IgD-negative memory B cell (primary cell): Measurements from ENCODE around the gene HNRNPC. TPM values are rescaled to one million over a fixed set of nuclear protein-coding genes. Genes with fewer than 3 reads are reported as not detected.
"Not testable (repeated sequence)": the region's sequence is repeated elsewhere in the genome, so short reads cannot be mapped to it uniquely, and the experiment has no call there.

Source experiments
- H3K27ac Mint-ChIP-seq, 3 donors: one replicate each; pipeline ENCODE4 v1.8.0; 2020 to 2022; ENCODE audit warnings: mild to moderate bottlenecking in 3 of 3, mixed read lengths in 3 of 3, moderate library complexity in 1 of 3
- H3K27me3 Mint-ChIP-seq: one replicate; pipeline ENCODE4 v1.8.0; 2021; ENCODE audit warnings: mixed read lengths
- H3K36me3 Mint-ChIP-seq: one replicate; pipeline ENCODE4 v1.8.0; 2020; ENCODE audit warnings: mild to moderate bottlenecking, mixed read lengths
- H3K4me1 Mint-ChIP-seq, 3 donors: one replicate each; pipeline ENCODE4 v1.8.0; 2020 to 2022; ENCODE audit warnings: mixed read lengths in 3 of 3, mild to moderate bottlenecking in 1 of 3
- H3K4me3 Mint-ChIP-seq, 4 donors: one replicate each; pipeline ENCODE4 v1.8.0; 2020 to 2022; ENCODE audit warnings: mild to moderate bottlenecking in 4 of 4, mixed read lengths in 4 of 4, moderate library complexity in 3 of 4
- H3K9me3 Mint-ChIP-seq, 3 donors: one replicate each; pipeline ENCODE4 v1.8.0; 2020 to 2021; ENCODE audit warnings: mixed read lengths in 3 of 3, mild to moderate bottlenecking in 1 of 3
- polyA plus RNA-seq: library from polyadenylated mRNA; unstranded; fragments of 300-500 nt; fragmentation: Illumina TruSeq; gene quantifications from one replicate; pipeline ENCODE4 v1.2.3, GENCODE V29; 2021

The HNRNPC gene
- polyA plus RNA-seq: 741 TPM

GRCh38 chr14:21269252-21270046 lies at the start of gene HNRNPC:
Gene HNRNPC, minus strand, starts transcription at chr14:21269442. Its CDS starts 35,249 bp downstream, at chr14:21234193.
- Mint-ChIP-seq H3K9me3 (no peaks in the 10 kb centered on the region), H3K36me3 (peaks cover 2% of the 10 kb centered on the region), H3K4me3 (peak within 1 kb of the TSS; percentile 92 to 100 (median 100)), H3K27me3 (no peaks in the 10 kb centered on the region), H3K27ac (peak within 1 kb of the TSS; percentile 92 to 100 (median 99)), H3K4me1 (peaks cover 31 to 33% (median 31%) of the 10 kb centered on the region in 3 donors)

GRCh38 chr14:21317398-21317797 lies 48.2 kb upstream of the HNRNPC start:
- H3K27me3 Mint-ChIP-seq: no peaks in the 10 kb centered on the region
- H3K4me1 Mint-ChIP-seq: peaks cover 9 to 17% (median 12%) of the 10 kb centered on the region in 3 donors
- H3K27ac Mint-ChIP-seq: peak overlapping the region; percentile 16 to 69 (median 33)
- H3K4me3 Mint-ChIP-seq: peak overlapping the region in 2 of 4 donors; percentile 41
- no peaks in the 10 kb centered on the region for H3K9me3 Mint-ChIP-seq
- H3K36me3 Mint-ChIP-seq: no peaks in the 10 kb centered on the region

DNA sequence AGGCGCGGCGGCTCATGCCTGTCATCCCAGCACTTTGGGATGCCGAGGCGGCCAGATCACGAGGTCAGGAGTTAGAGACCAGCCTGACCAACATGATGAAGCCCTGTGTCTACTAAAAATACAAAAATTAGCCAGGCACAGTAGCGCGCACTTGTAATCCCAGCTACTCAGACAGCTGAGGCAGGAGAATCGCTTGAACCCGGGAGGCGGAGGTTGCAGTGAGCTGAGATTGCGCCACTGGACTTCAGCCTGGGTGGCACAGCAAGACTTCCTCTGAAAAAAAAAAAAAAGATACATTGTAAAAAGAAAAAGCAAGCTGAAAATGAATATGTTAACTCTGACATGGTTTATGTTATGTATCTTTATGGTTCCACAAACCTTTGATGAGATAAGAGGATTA lies 44.3 kb upstream of the HNRNPC start:
- H3K4me1 Mint-ChIP-seq: peaks cover 11 to 18% (median 14%) of the 10 kb centered on the region in 3 donors
- no peak overlapping the region for H3K4me3 Mint-ChIP-seq
- H3K27ac Mint-ChIP-seq: no peak overlapping the region
- H3K27me3 Mint-ChIP-seq: peaks cover 1% of the 10 kb centered on the region
- peaks cover 2% of the 10 kb centered on the region for H3K36me3 Mint-ChIP-seq
- H3K9me3 Mint-ChIP-seq: no peaks in the 10 kb centered on the region

DNA sequence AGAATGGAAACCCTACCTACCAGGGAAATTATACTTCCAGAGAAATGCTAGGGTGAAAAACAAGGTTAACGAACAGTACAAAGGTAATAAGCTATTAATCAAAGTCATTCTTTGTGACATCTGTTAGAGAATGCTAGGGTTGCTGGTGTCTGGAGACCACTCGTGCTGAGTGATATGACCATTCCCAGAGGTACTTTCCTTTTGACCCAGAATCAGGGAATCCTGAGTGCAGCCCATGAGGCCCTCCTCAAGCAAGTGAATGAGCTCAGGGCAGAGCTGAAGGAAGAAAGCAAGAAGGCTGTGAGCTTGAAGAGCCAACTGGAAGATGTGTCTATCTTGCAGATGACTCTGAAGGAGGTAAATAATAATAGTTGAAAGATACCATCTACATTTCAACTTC lies 42.4 kb upstream of the HNRNPC start:
- Mint-ChIP-seq H3K4me1 (peaks cover 19 to 22% (median 22%) of the 10 kb centered on the region in 3 donors), H3K4me3 (no peak overlapping the region), H3K27ac (no peak overlapping the region)

DNA sequence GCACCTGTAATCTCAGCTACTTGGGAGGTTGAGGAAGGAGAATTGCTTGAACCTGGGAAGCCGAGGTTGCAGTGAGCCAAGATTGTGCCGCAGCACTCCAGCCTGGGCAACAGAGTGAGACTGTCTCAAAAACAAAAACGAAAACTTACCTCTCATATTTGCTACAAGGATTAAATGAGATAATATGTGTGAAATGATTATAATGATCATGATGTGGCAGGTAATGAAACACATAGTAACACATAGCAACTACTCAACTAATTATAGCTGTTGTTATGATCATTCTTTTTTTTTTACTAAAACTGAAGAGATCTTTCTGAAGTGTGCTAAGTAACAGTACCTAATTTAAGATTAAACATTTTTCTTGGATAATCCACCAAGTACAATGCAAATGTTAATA lies 40.7 kb upstream of the HNRNPC start:
- H3K27ac Mint-ChIP-seq: no peak overlapping the region
- H3K9me3 Mint-ChIP-seq: no peaks in the 10 kb centered on the region
- H3K4me3 Mint-ChIP-seq: peak overlapping the region in 1 of 4 donors; percentile 16

More for the DNA sequence above, 42.4 kb upstream of the HNRNPC start:
- peaks cover 1% of the 10 kb centered on the region for H3K27me3 Mint-ChIP-seq
- no peaks in the 10 kb centered on the region for H3K9me3 Mint-ChIP-seq
- H3K36me3 Mint-ChIP-seq: peaks cover 2% of the 10 kb centered on the region

DNA sequence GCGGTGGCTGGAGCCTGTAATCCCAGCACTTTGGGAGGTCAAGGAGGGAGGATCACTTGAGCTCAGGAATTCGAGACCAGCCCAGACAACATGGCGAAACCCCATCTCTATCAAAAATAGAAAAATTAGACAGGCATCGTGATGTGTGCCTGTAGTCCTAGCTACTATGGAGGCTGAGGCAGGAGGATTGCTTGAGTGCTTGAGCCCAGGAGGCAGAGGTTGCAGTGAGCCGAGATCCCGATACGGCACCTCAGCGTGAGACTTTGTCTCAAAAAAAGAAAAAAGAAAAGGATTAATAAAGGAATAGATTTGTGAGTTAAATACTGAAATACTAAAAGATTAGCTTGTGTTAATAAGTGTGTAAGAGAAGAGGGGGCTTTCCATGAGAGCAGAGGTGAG lies 40.0 kb upstream of the HNRNPC start:
- no peaks in the 10 kb centered on the region for H3K9me3 Mint-ChIP-seq
- peak overlapping the region; percentile 75 to 98 (median 95) for H3K27ac Mint-ChIP-seq
- H3K4me1 Mint-ChIP-seq: peaks cover 19 to 24% (median 22%) of the 10 kb centered on the region in 3 donors
- H3K36me3 Mint-ChIP-seq: peaks cover 2% of the 10 kb centered on the region
- peaks cover 1% of the 10 kb centered on the region for H3K27me3 Mint-ChIP-seq
- peak overlapping the region; percentile 76 to 96 (median 92) for H3K4me3 Mint-ChIP-seq

More for the DNA sequence above, 40.7 kb upstream of the HNRNPC start:
- Mint-ChIP-seq H3K27me3 (peaks cover 1% of the 10 kb centered on the region), H3K4me1 (peaks cover 19 to 24% (median 22%) of the 10 kb centered on the region in 3 donors), H3K36me3 (peaks cover 2% of the 10 kb centered on the region)

GRCh38 chr14:21308479-21309237 lies 39.4 kb upstream of the HNRNPC start:
- Mint-ChIP-seq H3K4me3 (peak overlapping the region; percentile 76 to 96 (median 92)), H3K4me1 (peaks cover 19 to 24% (median 22%) of the 10 kb centered on the region in 3 donors), H3K9me3 (no peaks in the 10 kb centered on the region), H3K27ac (peak overlapping the region; percentile 75 to 98 (median 95)), H3K36me3 (peaks cover 2% of the 10 kb centered on the region), H3K27me3 (peaks cover 1% of the 10 kb centered on the region)

DNA sequence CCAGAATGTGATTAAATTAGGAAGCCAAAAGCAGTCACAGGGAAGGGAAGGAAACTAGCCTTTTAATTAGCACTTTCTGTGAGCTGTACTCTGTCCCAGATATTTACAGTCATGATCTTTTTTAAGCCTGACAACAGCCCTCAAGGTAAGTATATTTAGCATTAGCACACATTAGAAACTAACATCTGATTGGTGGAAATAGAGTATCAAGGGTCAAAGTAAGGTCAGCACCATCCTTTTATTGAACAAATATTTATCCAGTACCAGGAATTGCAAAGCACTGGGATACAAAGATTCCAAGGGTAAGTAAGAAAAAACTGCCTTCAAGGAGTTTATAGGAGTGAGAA lies 38.9 kb upstream of the HNRNPC start:
- Mint-ChIP-seq H3K4me3 (peak overlapping the region; percentile 76 to 96 (median 92)), H3K4me1 (peaks cover 19 to 24% (median 22%) of the 10 kb centered on the region in 3 donors), H3K36me3 (peaks cover 2% of the 10 kb centered on the region), H3K27ac (peak overlapping the region; percentile 75 to 98 (median 95)), H3K9me3 (no peaks in the 10 kb centered on the region), H3K27me3 (peaks cover 1% of the 10 kb centered on the region)

DNA sequence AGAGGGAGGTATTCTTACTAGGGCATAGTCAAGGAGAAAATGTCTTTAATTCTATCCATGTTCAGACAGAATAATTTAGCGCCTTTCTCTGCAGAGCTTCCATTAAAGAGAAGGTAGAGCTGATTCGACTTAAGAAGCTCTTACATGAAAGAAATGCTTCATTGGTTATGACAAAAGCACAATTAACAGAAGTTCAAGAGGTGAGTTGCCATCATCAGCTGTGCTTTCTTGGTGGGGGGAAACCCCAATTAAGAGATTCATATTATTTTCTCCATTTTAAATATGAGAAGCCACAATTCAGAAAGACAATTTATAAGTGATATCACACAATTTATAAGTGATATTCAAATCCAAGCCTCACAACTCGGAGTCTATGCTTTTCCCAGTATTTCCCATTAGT lies 38.4 kb upstream of the HNRNPC start:
- peak overlapping the region; percentile 75 to 98 (median 95) for H3K27ac Mint-ChIP-seq
- H3K4me1 Mint-ChIP-seq: peaks cover 19 to 24% (median 22%) of the 10 kb centered on the region in 3 donors
- H3K36me3 Mint-ChIP-seq: peaks cover 2% of the 10 kb centered on the region
- no peaks in the 10 kb centered on the region for H3K9me3 Mint-ChIP-seq
- H3K27me3 Mint-ChIP-seq: peaks cover 1% of the 10 kb centered on the region
- peak overlapping the region; percentile 76 to 96 (median 92) for H3K4me3 Mint-ChIP-seq

GRCh38 chr14:21302836-21303140 lies 33.5 kb upstream of the HNRNPC start:
- not testable (repeated sequence) for H3K4me3 Mint-ChIP-seq, H3K27ac Mint-ChIP-seq, H3K36me3 Mint-ChIP-seq, H3K27me3 Mint-ChIP-seq, H3K9me3 Mint-ChIP-seq
- H3K4me1 Mint-ChIP-seq: peaks cover 12 to 20% (median 13%) of the 10 kb centered on the region in 3 donors

DNA sequence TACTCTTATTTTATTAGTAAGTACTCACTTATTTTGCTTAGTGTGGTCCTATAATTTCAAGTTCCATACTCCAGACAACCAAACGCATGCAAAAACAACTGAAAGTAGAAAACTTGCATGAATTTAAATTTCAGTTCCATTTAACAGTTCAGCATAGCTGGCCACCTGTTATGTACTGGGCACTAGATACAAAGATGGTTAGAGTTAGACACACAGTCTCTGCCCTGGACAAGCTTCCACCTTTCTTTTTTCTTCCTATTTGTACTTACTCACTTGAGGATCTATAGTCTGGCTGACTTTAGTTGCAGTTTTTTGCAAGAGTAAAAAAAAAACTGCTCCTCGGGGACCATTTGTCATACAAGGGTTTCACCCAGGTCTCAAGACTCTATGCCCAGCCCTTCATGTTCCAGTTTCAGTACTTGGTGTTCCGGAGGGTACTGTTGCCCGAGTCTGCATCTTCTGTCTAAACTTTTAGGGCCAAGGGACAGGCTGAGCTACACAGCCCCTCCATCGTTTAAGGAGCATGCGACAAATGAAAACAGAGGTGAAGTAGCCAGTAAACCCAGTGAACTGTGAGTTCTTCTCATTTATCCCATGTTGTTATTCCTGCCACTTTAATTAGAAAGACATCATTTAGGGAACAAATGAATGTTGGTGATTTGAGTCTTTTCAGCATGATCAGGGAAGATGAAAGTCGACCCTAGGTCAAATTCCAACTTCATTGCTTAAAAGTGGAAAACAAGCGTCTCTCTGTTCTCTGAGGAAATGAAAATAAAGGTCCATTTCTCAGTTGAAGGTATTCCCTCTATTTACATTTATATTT lies 33.0 kb upstream of the HNRNPC start:
- H3K4me3 Mint-ChIP-seq: peak overlapping the region in 3 of 4 donors; percentile 28 to 53 (median 31)
- H3K27ac Mint-ChIP-seq: no peak overlapping the region
- H3K4me1 Mint-ChIP-seq: peaks cover 6 to 14% (median 9%) of the 10 kb centered on the region in 3 donors
- peaks cover 1% of the 10 kb centered on the region for H3K27me3 Mint-ChIP-seq
- H3K36me3 Mint-ChIP-seq: peaks cover 2% of the 10 kb centered on the region
- H3K9me3 Mint-ChIP-seq: no peaks in the 10 kb centered on the region

DNA sequence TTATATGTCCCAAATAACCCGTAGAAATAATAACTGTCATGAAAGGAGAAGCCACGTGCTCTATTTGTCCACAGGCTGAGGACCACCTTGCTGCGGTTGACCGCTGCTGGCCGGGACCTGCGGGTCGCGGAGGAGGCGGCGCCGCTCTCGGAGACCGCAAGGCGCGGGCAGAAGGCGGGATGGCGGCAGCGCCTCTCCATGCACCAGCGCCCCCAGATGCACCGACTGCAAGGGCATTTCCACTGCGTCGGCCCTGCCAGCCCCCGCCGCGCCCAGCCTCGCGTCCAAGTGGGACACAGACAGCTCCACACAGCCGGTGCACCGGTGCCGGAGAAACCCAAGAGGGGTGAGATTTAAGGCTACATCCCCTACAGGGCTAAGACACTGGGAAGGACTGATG lies 31.6 kb upstream of the HNRNPC start:
- Mint-ChIP-seq H3K27me3 (peaks cover 1% of the 10 kb centered on the region), H3K4me1 (peaks cover 6 to 13% (median 9%) of the 10 kb centered on the region in 3 donors), H3K9me3 (no peaks in the 10 kb centered on the region), H3K36me3 (peaks cover 2% of the 10 kb centered on the region), H3K27ac (peak overlapping the region in 1 of 3 donors; percentile 79), H3K4me3 (peak overlapping the region; percentile 23 to 84 (median 75))

- peak overlapping the region in 2 of 4 donors; percentile 17 to 37 for H3K4me3 Mint-ChIP-seq
- no peaks in the 10 kb centered on the region for H3K9me3 Mint-ChIP-seq
- H3K4me1 Mint-ChIP-seq: peaks cover 6 to 13% (median 7%) of the 10 kb centered on the region in 3 donors
- peaks cover 2% of the 10 kb centered on the region for H3K36me3 Mint-ChIP-seq
- H3K27me3 Mint-ChIP-seq: peaks cover 1% of the 10 kb centered on the region
- H3K27ac Mint-ChIP-seq: no peak overlapping the region
Measured at GRCh38 chr14:21299562-21300130, 30.4 kb upstream of the HNRNPC start.

- H3K4me1 Mint-ChIP-seq: peaks cover 8 to 13% (median 10%) of the 10 kb centered on the region in 3 donors
- H3K4me3 Mint-ChIP-seq: no peak overlapping the region
- H3K27me3 Mint-ChIP-seq: peaks cover 1% of the 10 kb centered on the region
- H3K9me3 Mint-ChIP-seq: no peaks in the 10 kb centered on the region
- H3K36me3 Mint-ChIP-seq: peaks cover 2% of the 10 kb centered on the region
- no peak overlapping the region for H3K27ac Mint-ChIP-seq
Measured at GRCh38 chr14:21298358-21298757, 29.1 kb upstream of the HNRNPC start.
